ENCODE measurements around the gene PSMB11. TPM values are rescaled to one million over a fixed set of nuclear protein-coding genes. Genes with fewer than 3 reads are reported as not detected.
A peak's percentile ranks its signal among the peaks of the same experiment; 100 is the strongest.
"Not testable (repeated sequence)": the region's sequence is repeated elsewhere in the genome, so short reads cannot be mapped to it uniquely, and the experiment has no call there.

Gene PSMB11
- total RNA-seq, 2 donors from 2014 or later = not detected

GRCh38 chr14:23013054-23013748 is 28.8 kb upstream of the PSMB11 start:
- intact Hi-C loops (cut with DNase I, micrococcal nuclease) = no loop called here
- DNase-seq (no peak), ATAC-seq (no peak)

- DNase-seq; intact Hi-C loops (cut with DNase I, micrococcal nuclease); ATAC-seq: not testable (repeated sequence)
Observed at GRCh38 chr14:23013749-23014054, 28.3 kb upstream of the PSMB11 start.

- ATAC-seq = no peak
- DNase-seq = no peak
Observed at GRCh38 chr14:23015618-23016017, 26.4 kb upstream of the PSMB11 start.

GRCh38 chr14:23017091-23017490 is 24.9 kb upstream of the PSMB11 start:
- ATAC-seq = no peak
- intact Hi-C loops (cut with DNase I, micrococcal nuclease) = no loop called here
- DNase-seq = no peak

More at GRCh38 chr14:23015618-23016017, 26.4 kb upstream of the PSMB11 start:
- intact Hi-C loops (cut with DNase I, micrococcal nuclease) = no loop called here

- DNase-seq (no peak), ATAC-seq (no peak)
- intact Hi-C loops (cut with DNase I, micrococcal nuclease) = no loop called here
Observed at GRCh38 chr14:23018107-23018506, 23.9 kb upstream of the PSMB11 start.

GRCh38 chr14:23020143-23021128 is 21.6 kb upstream of the PSMB11 start:
- ATAC-seq (no peak), DNase-seq (no peak)
- intact Hi-C loops (cut with DNase I, micrococcal nuclease) = no loop called here

- intact Hi-C loops (cut with DNase I, micrococcal nuclease) = no loop called here
- DNase-seq = no peak
- ATAC-seq = no peak
Observed at GRCh38 chr14:23021434-23021833, 20.6 kb upstream of the PSMB11 start.

GRCh38 chr14:23021889-23022442 is 20.0 kb upstream of the PSMB11 start:
- intact Hi-C loops (cut with DNase I, micrococcal nuclease) = no loop called here
- DNase-seq (no peak), ATAC-seq (no peak)

GRCh38 chr14:23023022-23023794 is 18.8 kb upstream of the PSMB11 start:
- intact Hi-C loops (cut with DNase I, micrococcal nuclease) = no loop called here
- ATAC-seq (no peak), DNase-seq (no peak)

GRCh38 chr14:23023795-23024152 is 18.2 kb upstream of the PSMB11 start:
- intact Hi-C loops (cut with DNase I, micrococcal nuclease) = no loop called here

GRCh38 chr14:23024612-23025075 is 17.4 kb upstream of the PSMB11 start:
- intact Hi-C loops (cut with DNase I, micrococcal nuclease) = no loop called here
- DNase-seq (no peak), ATAC-seq (no peak)

More at GRCh38 chr14:23023795-23024152, 18.2 kb upstream of the PSMB11 start:
- ATAC-seq = no peak
- DNase-seq = no peak

GRCh38 chr14:23025151-23025814 is 16.7 kb upstream of the PSMB11 start:
- peak; percentile 44 for ATAC-seq
- intact Hi-C loops (cut with DNase I, micrococcal nuclease) = no loop called here
- DNase-seq = no peak

- no peak for DNase-seq
- intact Hi-C loops (cut with DNase I, micrococcal nuclease) = no loop called here
- ATAC-seq = no peak
Observed at GRCh38 chr14:23028799-23029198, 13.2 kb upstream of the PSMB11 start.

GRCh38 chr14:23030936-23031335 is 11.1 kb upstream of the PSMB11 start:
- ATAC-seq = no peak
- intact Hi-C loops (cut with DNase I, micrococcal nuclease) = no loop called here
- DNase-seq = no peak

- DNase-seq = no peak
- intact Hi-C loops (cut with DNase I, micrococcal nuclease) = no loop called here
- no peak for ATAC-seq
Observed at GRCh38 chr14:23033251-23033727, 8.7 kb upstream of the PSMB11 start.

GRCh38 chr14:23033801-23034497 is 8.1 kb upstream of the PSMB11 start:
- ATAC-seq (no peak), DNase-seq (no peak)

GRCh38 chr14:23034498-23035302 is 7.3 kb upstream of the PSMB11 start, which contains the start of gene PSMB5:
Gene PSMB5, minus strand, starts transcription at chr14:23034900. Its CDS starts 19 bp downstream, at chr14:23034881.
- peak; percentile 89 to 91 for DNase-seq
- intact Hi-C loops (cut with DNase I, micrococcal nuclease) = no loop called here
- peak; percentile 97 for ATAC-seq

More at GRCh38 chr14:23033801-23034497, 8.1 kb upstream of the PSMB11 start:
- intact Hi-C loops (cut with DNase I, micrococcal nuclease) = no loop called here
